GM12865 (cell line): ENCODE results near the gene PATE3.

Experiments
- DNase-seq: peaks from one replicate; pipeline ENCODE4 v3.0.0; 2010; ENCODE audit warnings: low read depth
- H3K4me3 ChIP-seq: 2 replicates; pipeline ENCODE4 v1.5.1; 2011; ENCODE audit warnings: mild to moderate bottlenecking, low read depth, low read length, control low read depth
- TF ChIP-seq, protein P1 (sequence below): IDR thresholded peaks from 2 replicates; pipeline ENCODE4 v1.5.1; 2011; ENCODE audit warnings: low read length, control low read depth, low read depth, inconsistent platforms; ENCODE audit not compliant: insufficient read depth; ENCODE audit errors: missing control alignments

The PATE3 gene

GRCh38 chr11:125777309-125777708 lies 10.6 kb upstream of the PATE3 start:
- TF ChIP-seq, protein P1, sequence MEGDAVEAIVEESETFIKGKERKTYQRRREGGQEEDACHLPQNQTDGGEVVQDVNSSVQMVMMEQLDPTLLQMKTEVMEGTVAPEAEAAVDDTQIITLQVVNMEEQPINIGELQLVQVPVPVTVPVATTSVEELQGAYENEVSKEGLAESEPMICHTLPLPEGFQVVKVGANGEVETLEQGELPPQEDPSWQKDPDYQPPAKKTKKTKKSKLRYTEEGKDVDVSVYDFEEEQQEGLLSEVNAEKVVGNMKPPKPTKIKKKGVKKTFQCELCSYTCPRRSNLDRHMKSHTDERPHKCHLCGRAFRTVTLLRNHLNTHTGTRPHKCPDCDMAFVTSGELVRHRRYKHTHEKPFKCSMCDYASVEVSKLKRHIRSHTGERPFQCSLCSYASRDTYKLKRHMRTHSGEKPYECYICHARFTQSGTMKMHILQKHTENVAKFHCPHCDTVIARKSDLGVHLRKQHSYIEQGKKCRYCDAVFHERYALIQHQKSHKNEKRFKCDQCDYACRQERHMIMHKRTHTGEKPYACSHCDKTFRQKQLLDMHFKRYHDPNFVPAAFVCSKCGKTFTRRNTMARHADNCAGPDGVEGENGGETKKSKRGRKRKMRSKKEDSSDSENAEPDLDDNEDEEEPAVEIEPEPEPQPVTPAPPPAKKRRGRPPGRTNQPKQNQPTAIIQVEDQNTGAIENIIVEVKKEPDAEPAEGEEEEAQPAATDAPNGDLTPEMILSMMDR = no peak
- no peak overlapping the region for H3K4me3 ChIP-seq
- DNase-seq = no peak

DNA sequence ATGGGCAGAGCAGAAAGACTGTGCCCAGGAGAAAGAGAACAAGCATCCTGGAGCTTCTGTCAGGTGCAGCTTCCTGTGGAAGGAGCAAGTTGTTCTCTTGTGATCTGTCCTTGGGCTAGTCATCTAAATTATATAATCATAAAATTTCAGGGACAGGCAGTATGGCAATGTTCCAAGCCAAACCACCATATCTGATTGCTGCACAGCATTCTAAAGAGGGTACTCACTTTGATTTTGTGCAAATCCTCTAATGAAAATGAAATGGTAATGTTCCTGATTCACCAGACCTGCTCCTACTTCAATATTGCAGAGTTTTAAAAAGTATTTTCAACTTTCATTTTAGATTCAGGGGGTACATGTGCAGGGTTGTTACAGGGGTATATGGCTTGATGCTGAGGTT lies 9.2 kb upstream of the PATE3 start, which contains the start of gene PATE2:
Gene PATE2, minus strand, starts transcription at position 101 of the 400 bp plus-strand sequence. Its CDS starts 55 bp downstream, at position 46.
- no peak for DNase-seq
- no peak within 1 kb of the TSS for H3K4me3 ChIP-seq
- TF ChIP-seq, protein P1 = no peak

DNA sequence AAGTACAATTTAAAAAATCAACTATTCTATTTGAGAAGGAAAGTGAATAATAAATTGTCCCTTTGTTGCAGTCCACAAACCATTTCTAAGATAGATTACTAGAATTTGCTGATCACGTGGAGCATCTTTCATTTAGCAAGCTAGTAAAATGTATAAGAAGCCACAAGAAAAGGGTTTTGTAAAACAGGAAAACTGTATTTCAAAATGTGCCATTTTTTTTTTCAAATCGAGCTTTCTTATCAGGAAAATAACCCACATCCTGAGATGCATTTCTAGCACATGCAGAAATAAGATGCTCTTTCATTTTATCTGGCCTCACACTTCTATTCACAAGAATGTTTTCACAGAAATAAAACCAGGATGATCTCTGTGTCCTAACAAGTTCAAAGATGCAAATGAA lies 3.2 kb upstream of the PATE3 start:
- DNase-seq = no peak
- no peak overlapping the region for H3K4me3 ChIP-seq
- TF ChIP-seq, protein P1 = no peak

DNA sequence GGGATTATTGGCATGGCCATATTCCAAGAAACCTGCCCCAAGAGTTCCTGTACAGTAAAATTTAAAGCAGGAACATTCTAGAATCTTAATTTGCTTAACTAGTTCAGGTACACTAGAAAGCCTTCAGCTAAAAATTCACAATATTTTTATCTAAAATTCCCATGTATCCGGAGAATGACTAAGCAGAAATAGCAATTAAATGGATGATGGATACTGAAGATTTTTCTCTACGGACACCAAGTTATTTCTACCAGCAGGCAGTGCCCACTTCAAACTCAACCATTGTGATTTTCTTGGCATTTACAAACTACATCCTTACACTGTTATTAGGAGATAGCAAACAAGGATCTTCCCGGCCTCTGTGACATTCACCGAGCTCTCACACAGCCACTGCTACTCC lies 2.9 kb downstream of the PATE3 start:
- TF ChIP-seq, protein P1 = no peak
- H3K4me3 ChIP-seq = no peak overlapping the region
- DNase-seq = no peak

GRCh38 chr11:125797641-125798040 lies 9.7 kb downstream of the PATE3 start:
- no peak for DNase-seq
- no peak overlapping the region for H3K4me3 ChIP-seq
- TF ChIP-seq, protein P1 = no peak

- H3K4me3 ChIP-seq = no peak overlapping the region
- no peak for DNase-seq
- TF ChIP-seq, protein P1 = no peak
These were observed 11.9 kb downstream of the PATE3 start for GRCh38 chr11:125799808-125800207.

DNA sequence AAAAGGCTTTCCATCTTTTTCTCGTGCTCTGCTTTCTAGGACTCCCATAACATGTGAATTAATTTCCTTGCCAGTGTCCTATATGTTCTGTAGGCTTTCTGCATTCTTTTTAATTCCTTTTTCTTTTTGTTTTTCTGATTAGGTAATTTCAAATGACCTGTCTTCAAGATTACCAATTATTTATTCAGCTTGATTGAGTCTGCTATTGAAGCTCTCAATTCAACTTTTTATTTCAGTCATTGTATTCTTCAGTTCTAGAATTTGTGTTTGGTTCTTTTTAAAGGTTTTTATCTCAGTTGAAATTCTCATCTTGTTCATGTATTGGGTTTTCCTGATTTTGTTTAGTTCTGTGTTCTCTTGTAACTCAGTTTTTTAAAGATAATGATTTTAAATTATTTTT lies 14.5 kb downstream of the PATE3 start:
- DNase-seq = no peak
- no peak overlapping the region for H3K4me3 ChIP-seq
- TF ChIP-seq, protein P1 = no peak
